ENCODE data around the gene NUDT2. TPM values are rescaled to one million over a fixed set of nuclear protein-coding genes. Genes with fewer than 3 reads are reported as not detected.

The NUDT2 gene
- total RNA-seq, 2 donors from 2014 or later: 17.6 to 25.3 TPM

- DNase-seq (ENCODE audit: low spot score): no peak
- H3K27ac ChIP-seq: peak overlapping the region in 1 of 2 donors; percentile 48
- H3K4me3 ChIP-seq: no peak overlapping the region
- no peaks in the 10 kb centered on the region for H3K36me3 ChIP-seq
- no peaks in the 10 kb centered on the region for H3K9me3 ChIP-seq
- TF ChIP-seq CTCF (IDR thresholded peaks at IDR 0.05): peak; percentile 28 to 70
- H3K4me1 ChIP-seq: peaks cover 0 to 20% of the 10 kb centered on the region in 2 donors
- no peaks in the 10 kb centered on the region for H3K27me3 ChIP-seq
Measured at GRCh38 chr9:34332076-34332964, 3.0 kb downstream of the NUDT2 start.

- no peak overlapping the region for H3K27ac ChIP-seq
- DNase-seq (ENCODE audit: low spot score): no peak
Measured at GRCh38 chr9:34333836-34334235, 4.5 kb downstream of the NUDT2 start.

GRCh38 chr9:34334337-34334824 is 5.0 kb downstream of the NUDT2 start:
- DNase-seq (ENCODE audit: low spot score): no peak
- Histone ChIP-seq H3K36me3 (peaks cover 7% of the 10 kb centered on the region), H3K27me3 (no peaks in the 10 kb centered on the region), H3K9me3 (no peaks in the 10 kb centered on the region), H3K4me1 (peaks cover 0 to 13% of the 10 kb centered on the region in 2 donors), H3K4me3 (no peak overlapping the region), H3K27ac (no peak overlapping the region)
- TF ChIP-seq CTCF (IDR thresholded peaks at IDR 0.05): no peak

More at GRCh38 chr9:34333836-34334235, 4.5 kb downstream of the NUDT2 start:
- TF ChIP-seq CTCF (IDR thresholded peaks at IDR 0.05): no peak
- no peak overlapping the region for H3K4me3 ChIP-seq
- H3K9me3 ChIP-seq: no peaks in the 10 kb centered on the region
- peaks cover 0 to 14% of the 10 kb centered on the region in 2 donors for H3K4me1 ChIP-seq
- H3K27me3 ChIP-seq: no peaks in the 10 kb centered on the region
- peaks cover 2% of the 10 kb centered on the region for H3K36me3 ChIP-seq

- peaks cover 0 to 10% of the 10 kb centered on the region in 2 donors for H3K4me1 ChIP-seq
- no peaks in the 10 kb centered on the region for H3K27me3 ChIP-seq
- no peak for DNase-seq (ENCODE audit: low spot score)
- no peak overlapping the region for H3K4me3 ChIP-seq
- peaks cover 13% of the 10 kb centered on the region for H3K36me3 ChIP-seq
- no peaks in the 10 kb centered on the region for H3K9me3 ChIP-seq
- TF ChIP-seq CTCF (IDR thresholded peaks at IDR 0.05): no peak
- no peak overlapping the region for H3K27ac ChIP-seq
Measured at GRCh38 chr9:34334916-34335315, 5.5 kb downstream of the NUDT2 start.

GRCh38 chr9:34335376-34335775 is 6.0 kb downstream of the NUDT2 start:
- no peak for TF ChIP-seq CTCF (IDR thresholded peaks at IDR 0.05)
- Histone ChIP-seq H3K4me3 (no peak overlapping the region), H3K27me3 (no peaks in the 10 kb centered on the region), H3K36me3 (peaks cover 17% of the 10 kb centered on the region), H3K27ac (no peak overlapping the region), H3K4me1 (peaks cover 0 to 6% of the 10 kb centered on the region in 2 donors), H3K9me3 (no peaks in the 10 kb centered on the region)
- no peak for DNase-seq (ENCODE audit: low spot score)

Data from right atrium auricular region (tissue), 2 donors.